ENCODE results near the gene RNF144A.

Gene RNF144A

GRCh38 chr2:7025082-7025481 is 107.9 kb downstream of the RNF144A start:
- FAIRE-seq = no peak

- FAIRE-seq = no peak
These were observed 109.5 kb downstream of the RNF144A start for GRCh38 chr2:7026742-7027141.

- FAIRE-seq = no peak
These were observed 110.2 kb downstream of the RNF144A start for GRCh38 chr2:7027411-7027810.

GRCh38 chr2:7027956-7028655 is 110.9 kb downstream of the RNF144A start:
- no peak for FAIRE-seq

GRCh38 chr2:7028846-7029245 is 111.6 kb downstream of the RNF144A start:
- FAIRE-seq = no peak

- FAIRE-seq = no peak
These were observed 112.3 kb downstream of the RNF144A start for GRCh38 chr2:7029291-7030059.

- no peak for FAIRE-seq
These were observed 113.6 kb downstream of the RNF144A start for GRCh38 chr2:7030810-7031209.

GRCh38 chr2:7031547-7032245 is 114.5 kb downstream of the RNF144A start:
- no peak for FAIRE-seq

- FAIRE-seq = no peak
These were observed 115.2 kb downstream of the RNF144A start for GRCh38 chr2:7032371-7032770.

- FAIRE-seq = no peak
These were observed 116.1 kb downstream of the RNF144A start for GRCh38 chr2:7033136-7033960.

- FAIRE-seq = no peak
These were observed 117.1 kb downstream of the RNF144A start for GRCh38 chr2:7034303-7034702.

GRCh38 chr2:7035884-7036283 is 118.7 kb downstream of the RNF144A start:
- FAIRE-seq = no peak

GRCh38 chr2:7037340-7038333 is 120.4 kb downstream of the RNF144A start:
- peak; percentile 60 for FAIRE-seq

GRCh38 chr2:7040547-7040946 is 123.3 kb downstream of the RNF144A start:
- FAIRE-seq = no peak

GRCh38 chr2:7041421-7041820 is 124.2 kb downstream of the RNF144A start:
- no peak for FAIRE-seq

GRCh38 chr2:7043690-7044089 is 126.5 kb downstream of the RNF144A start:
- FAIRE-seq = no peak

- peak; percentile 29 for FAIRE-seq
These were observed 127.3 kb downstream of the RNF144A start for GRCh38 chr2:7044253-7045250.

GRCh38 chr2:7045601-7046590 is 128.7 kb downstream of the RNF144A start:
- FAIRE-seq = no peak

- no peak for FAIRE-seq
These were observed 130.4 kb downstream of the RNF144A start for GRCh38 chr2:7047661-7048060.
